H9 (cell line): ENCODE data around the gene F8. TPM values are rescaled to one million over a fixed set of nuclear protein-coding genes. Genes with fewer than 3 reads are reported as not detected.

ENCODE experiments used
- DNase-seq: peaks from one replicate; pipeline ENCODE4 v3.0.0-alpha.2; 2017
- H2AFZ ChIP-seq: one replicate; pipeline ENCODE4 v1.6.1; 2013; ENCODE audit warnings: mild to moderate bottlenecking, low read length, control low read depth, moderate library complexity
- H2AK5ac ChIP-seq: 2 replicates; pipeline ENCODE4 v1.6.1; 2013; ENCODE audit warnings: low read length, control low read depth, mixed read lengths; ENCODE audit not compliant: insufficient read length
- H2BK120ac ChIP-seq: one replicate; pipeline ENCODE4 v1.6.1; 2013; ENCODE audit warnings: low read depth, mild to moderate bottlenecking, low read length, control low read depth, inconsistent platforms; ENCODE audit not compliant: poor library complexity, severe bottlenecking
- H2BK12ac ChIP-seq: 2 replicates; pipeline ENCODE4 v1.6.1; 2013; ENCODE audit warnings: low read length, control low read depth, mixed read lengths, low read depth; ENCODE audit not compliant: insufficient read length
- H2BK15ac ChIP-seq: 2 replicates; pipeline ENCODE4 v1.6.1; 2013; ENCODE audit warnings: low read depth, low read length, control low read depth
- H2BK20ac ChIP-seq: one replicate; pipeline ENCODE4 v1.6.1; 2013; ENCODE audit warnings: low read depth, mild to moderate bottlenecking, low read length, control low read depth, inconsistent platforms; ENCODE audit not compliant: poor library complexity, severe bottlenecking
- H2BK5ac ChIP-seq: 2 replicates; pipeline ENCODE4 v1.6.1; 2013; ENCODE audit warnings: low read length, control low read depth, mixed read lengths; ENCODE audit not compliant: insufficient read length
- H3K14ac ChIP-seq: 2 replicates; pipeline ENCODE4 v1.6.1; 2013; ENCODE audit warnings: low read length, control low read depth; ENCODE audit not compliant: insufficient read depth
- H3K18ac ChIP-seq: 2 replicates; pipeline ENCODE4 v1.6.1; 2013; ENCODE audit warnings: low read depth, mild to moderate bottlenecking, mixed read lengths, low read length, control low read depth; ENCODE audit not compliant: insufficient read length
- H3K23ac ChIP-seq: 2 replicates; pipeline ENCODE4 v1.6.1; 2013; ENCODE audit warnings: low read length, control low read depth, mixed read lengths, low read depth; ENCODE audit not compliant: insufficient read length
- H3K23me2 ChIP-seq: 2 replicates; pipeline ENCODE4 v1.6.1; 2013; ENCODE audit warnings: low read depth, mild to moderate bottlenecking, mixed read lengths, low read length, control low read depth; ENCODE audit not compliant: insufficient read length, poor library complexity, severe bottlenecking
- H3K27ac ChIP-seq: 2 replicates; pipeline ENCODE4 v1.5.1; 2013; ENCODE audit warnings: low read length, control low read depth, mixed read lengths, low read depth; ENCODE audit not compliant: insufficient read length
- H3K27me3 ChIP-seq: 2 replicates; pipeline ENCODE4 v1.6.1; 2013; ENCODE audit warnings: low read length, control low read depth, inconsistent platforms; ENCODE audit not compliant: insufficient read depth
- H3K4ac ChIP-seq: 2 replicates; pipeline ENCODE4 v1.6.1; 2013; ENCODE audit warnings: low read depth, mild to moderate bottlenecking, control low read depth, inconsistent platforms, low read length, moderate library complexity
- H3K4me1 ChIP-seq: 2 replicates; pipeline ENCODE4 v1.6.1; 2013; ENCODE audit warnings: low read length, control low read depth, inconsistent platforms; ENCODE audit not compliant: insufficient read depth
- H3K4me2 ChIP-seq: 2 replicates; pipeline ENCODE4 v1.6.1; 2013; ENCODE audit warnings: low read length, control low read depth, mixed read lengths; ENCODE audit not compliant: insufficient read length, insufficient read depth
- H3K56ac ChIP-seq: 2 replicates; pipeline ENCODE4 v1.6.1; 2013; ENCODE audit warnings: low read depth, mild to moderate bottlenecking, mixed read lengths, low read length, control low read depth; ENCODE audit not compliant: insufficient read length
- H3K79me1 ChIP-seq: 2 replicates; pipeline ENCODE4 v1.6.1; 2013; ENCODE audit warnings: low read depth, mild to moderate bottlenecking, moderate library complexity, low read length, control low read depth, inconsistent platforms; ENCODE audit not compliant: insufficient read depth, poor library complexity, severe bottlenecking
- H3K79me2 ChIP-seq: 2 replicates; pipeline ENCODE4 v1.6.1; 2013; ENCODE audit warnings: low read length, control low read depth, inconsistent platforms; ENCODE audit not compliant: insufficient read depth
- H3K9ac ChIP-seq: 2 replicates; pipeline ENCODE4 v1.6.1; 2013; ENCODE audit warnings: low read length, control low read depth, mixed read lengths; ENCODE audit not compliant: insufficient read length; ENCODE audit errors: extremely low read depth
- H3K9me3 ChIP-seq: one replicate; pipeline ENCODE4 v1.6.1; 2013; ENCODE audit warnings: low read depth, low read length, inconsistent platforms; ENCODE audit not compliant: control insufficient read depth
- H3T11ph ChIP-seq: one replicate; pipeline ENCODE4 v1.6.1; 2013; ENCODE audit warnings: mild to moderate bottlenecking, low read length, control low read depth, inconsistent platforms
- H4K20me1 ChIP-seq: one replicate; pipeline ENCODE4 v1.6.1; 2013; ENCODE audit not compliant: control insufficient read depth, insufficient read length, insufficient read depth
- H4K5ac ChIP-seq: 2 replicates; pipeline ENCODE4 v1.6.1; 2013; ENCODE audit warnings: low read depth, mild to moderate bottlenecking, mixed read lengths, low read length, control low read depth; ENCODE audit not compliant: insufficient read length
- H4K8ac ChIP-seq: replicated peaks from 2 replicates; pipeline ENCODE4 v1.6.1; 2013; ENCODE audit warnings: low read length, control low read depth, mixed read lengths, low read depth; ENCODE audit not compliant: insufficient read length
- H4K91ac ChIP-seq: 2 replicates; pipeline ENCODE4 v1.6.1; 2013; ENCODE audit warnings: low read depth, mild to moderate bottlenecking, moderate library complexity, mixed read lengths, low read length, control low read depth; ENCODE audit not compliant: insufficient read length
- H3K27ac Mint-ChIP-seq, 3 experiments: 2 replicates in 2 of 3; 3 replicates in 1 of 3; pipeline ENCODE4 v1.8.0; 2020 to 2021; ENCODE audit warnings: mixed read lengths in 3 of 3, mild to moderate bottlenecking in 1 of 3, moderate library complexity in 1 of 3
- H3K27me3 Mint-ChIP-seq: 2 replicates; pipeline ENCODE4 v1.8.0; 2021; ENCODE audit warnings: low read depth, mild to moderate bottlenecking, moderate library complexity, mixed read lengths
- H3K36me3 Mint-ChIP-seq, 3 experiments: 2 replicates in 2 of 3; 3 replicates in 1 of 3; pipeline ENCODE4 v1.8.0; 2020 to 2021; ENCODE audit warnings: low read depth in 3 of 3, mixed read lengths in 3 of 3; ENCODE audit not compliant: insufficient read depth in 1 of 3
- H3K4me1 Mint-ChIP-seq, 2 experiments: 2 replicates each; pipeline ENCODE4 v1.8.0; 2020; ENCODE audit warnings: mixed read lengths in 2 of 2
- H3K4me3 Mint-ChIP-seq, 2 experiments: 2 replicates in 1 of 2; 3 replicates in 1 of 2; pipeline ENCODE4 v1.8.0; 2020 to 2021; ENCODE audit warnings: mild to moderate bottlenecking in 2 of 2, mixed read lengths in 2 of 2, moderate library complexity in 1 of 2
- H3K9me3 Mint-ChIP-seq, 2 experiments: 2 replicates in 1 of 2; 3 replicates in 1 of 2; pipeline ENCODE4 v1.8.0; 2020; ENCODE audit warnings: mild to moderate bottlenecking in 2 of 2, mixed read lengths in 2 of 2, moderate library complexity in 1 of 2
- CTCF ChIP-seq: fragments of 200-600 bp; sonication (generic); conservative IDR thresholded peaks from 3 replicates; pipeline ENCODE4 v1.8.0; 2021; ENCODE audit warnings: antibody characterized with exemption, mild to moderate bottlenecking
- WGBS: extraction: QIAGEN DNeasy Blood & Tissue Kit; methylation state at CpG from one replicate; pipeline ENCODE4 v1.1.7; 2013; ENCODE audit warnings: missing lambda C conversion rate, low lambda C conversion rate, mixed read lengths; ENCODE audit not compliant: insufficient read length; ENCODE audit errors: extremely low coverage; 5-methylcytosine and 5-hydroxymethylcytosine counted together
- total RNA-seq: library from RNA; stranded (reverse); gene quantifications from 2 replicates; pipeline ENCODE4 v1.2.1, GENCODE V29; 2021

Gene F8
- total RNA-seq, 1 experiment from 2014 or later, result 3.1 TPM

GRCh38 chrX:154980330-154981115 lies 42.0 kb downstream of the F8 start:
- Histone ChIP-seq H3K27me3 (no peaks in the 10 kb centered on the region), H3K9ac (no peak overlapping the region), H3K23ac (no peak overlapping the region), H3K18ac (no peak overlapping the region), H3K4me1 (no peaks in the 10 kb centered on the region), H4K91ac (no peak overlapping the region), H4K8ac (no peak overlapping the region), H2AK5ac (no peak overlapping the region), H3K23me2 (no peaks in the 10 kb centered on the region), H3K79me1 (no peaks in the 10 kb centered on the region), H2AFZ (no peak overlapping the region), H3K14ac (no peak overlapping the region), H3K4ac (no peak overlapping the region), H4K20me1 (no peaks in the 10 kb centered on the region), H2BK12ac (no peak overlapping the region), H3K56ac (no peak overlapping the region), H3K4me2 (no peak overlapping the region), H4K5ac (no peak overlapping the region), H2BK120ac (no peak overlapping the region), H3K79me2 (no peaks in the 10 kb centered on the region), H3K27ac (no peak overlapping the region), H3K9me3 (peaks cover 7% of the 10 kb centered on the region), H3T11ph (no peak overlapping the region), H2BK5ac (no peak overlapping the region), H2BK20ac (no peak overlapping the region), H2BK15ac (no peak overlapping the region)
- H3K27ac Mint-ChIP-seq, result no peak overlapping the region
- H3K36me3 Mint-ChIP-seq, result peaks cover 3 to 6% (median 4%) of the 10 kb centered on the region in 3 experiments; a peak in 4 of 7 replicates
- H3K27me3 Mint-ChIP-seq, result peaks cover 1% of the 10 kb centered on the region; the same call in 1 of the 2 replicates
- WGBS, result no CpG with 5 or more reads among the region's 11 CpGs
- peaks cover 67 to 72% of the 10 kb centered on the region in 2 experiments for H3K9me3 Mint-ChIP-seq
- DNase-seq, result peak; percentile 70
- TF ChIP-seq CTCF, result peak; percentile 75
- no peaks in the 10 kb centered on the region for H3K4me1 Mint-ChIP-seq
- H3K4me3 Mint-ChIP-seq, result no peak overlapping the region; a peak in 1 of 5 replicates
